Nephron (organoid): ENCODE measurements around the gene ADIPOQ.

Experiments
- H3K27ac Mint-ChIP-seq, 3 experiments: 2 replicates each; pipeline ENCODE4 v1.8.0; 2020; ENCODE audit warnings: mixed read lengths in 3 of 3, mild to moderate bottlenecking in 2 of 3, moderate library complexity in 1 of 3
- H3K27me3 Mint-ChIP-seq: 2 replicates; pipeline ENCODE4 v1.8.0; 2021; ENCODE audit warnings: low read depth, mild to moderate bottlenecking, moderate library complexity, mixed read lengths
- H3K36me3 Mint-ChIP-seq: 2 replicates; pipeline ENCODE4 v1.8.0; 2020; ENCODE audit warnings: low read depth, mixed read lengths
- H3K4me1 Mint-ChIP-seq: 2 replicates; pipeline ENCODE4 v1.8.0; 2020; ENCODE audit warnings: mixed read lengths
- H3K4me3 Mint-ChIP-seq, 3 experiments: 2 replicates each; pipeline ENCODE4 v1.8.0; 2020; ENCODE audit warnings: mild to moderate bottlenecking in 3 of 3, mixed read lengths in 3 of 3, moderate library complexity in 2 of 3
- H3K9me3 Mint-ChIP-seq: 2 replicates; pipeline ENCODE4 v1.8.0; 2020; ENCODE audit warnings: mixed read lengths
- CTCF ChIP-seq, 3 experiments: fragments of 200-600 bp; sonication (generic); IDR thresholded peaks; one replicate each; pipeline ENCODE4 v1.5.0; 2021; ENCODE audit warnings: antibody characterized with exemption in 3 of 3; ENCODE audit not compliant: unreplicated experiment in 3 of 3

ADIPOQ gene

GRCh38 chr3:186825872-186826409 is 16.6 kb upstream of the ADIPOQ start:
- Mint-ChIP-seq H3K27me3 (peaks cover 82% of the 10 kb centered on the region), H3K36me3 (no peaks in the 10 kb centered on the region)

GRCh38 chr3:186826410-186826975 is 16.0 kb upstream of the ADIPOQ start:
- Mint-ChIP-seq H3K4me3 (peak overlapping the region; percentile 57 to 75 (median 70)), H3K4me1 (peaks cover 10% of the 10 kb centered on the region), H3K27ac (no peak overlapping the region), H3K36me3 (no peaks in the 10 kb centered on the region), H3K9me3 (peaks cover 3% of the 10 kb centered on the region), H3K27me3 (peaks cover 86% of the 10 kb centered on the region)
- no peak for TF ChIP-seq CTCF (IDR thresholded peaks at IDR 0.05; ENCODE audit: unreplicated experiment in 3 of 3)

More at GRCh38 chr3:186825872-186826409, 16.6 kb upstream of the ADIPOQ start:
- TF ChIP-seq CTCF (IDR thresholded peaks at IDR 0.05; ENCODE audit: unreplicated experiment in 3 of 3), result no peak
- Mint-ChIP-seq H3K27ac (no peak overlapping the region), H3K4me1 (peaks cover 10% of the 10 kb centered on the region), H3K4me3 (peak overlapping the region; percentile 57 to 75 (median 70)), H3K9me3 (peaks cover 3% of the 10 kb centered on the region)

GRCh38 chr3:186826976-186827857 is 15.3 kb upstream of the ADIPOQ start:
- no peak for TF ChIP-seq CTCF (IDR thresholded peaks at IDR 0.05; ENCODE audit: unreplicated experiment in 3 of 3)
- Mint-ChIP-seq H3K4me1 (peaks cover 10% of the 10 kb centered on the region), H3K36me3 (no peaks in the 10 kb centered on the region), H3K27ac (no peak overlapping the region), H3K9me3 (peaks cover 3% of the 10 kb centered on the region), H3K4me3 (peak overlapping the region; percentile 53 to 75 (median 70)), H3K27me3 (peaks cover 91% of the 10 kb centered on the region)

GRCh38 chr3:186828340-186828739 is 14.2 kb upstream of the ADIPOQ start:
- Mint-ChIP-seq H3K36me3 (no peaks in the 10 kb centered on the region), H3K4me3 (no peak overlapping the region), H3K4me1 (peaks cover 10% of the 10 kb centered on the region), H3K27ac (no peak overlapping the region), H3K27me3 (peaks cover 95% of the 10 kb centered on the region), H3K9me3 (peaks cover 3% of the 10 kb centered on the region)
- no peak for TF ChIP-seq CTCF (IDR thresholded peaks at IDR 0.05; ENCODE audit: unreplicated experiment in 3 of 3)

GRCh38 chr3:186831798-186832197 is 10.7 kb upstream of the ADIPOQ start:
- no peak for TF ChIP-seq CTCF (IDR thresholded peaks at IDR 0.05; ENCODE audit: unreplicated experiment in 3 of 3)
- Mint-ChIP-seq H3K4me1 (no peaks in the 10 kb centered on the region), H3K4me3 (no peak overlapping the region), H3K36me3 (no peaks in the 10 kb centered on the region), H3K9me3 (peaks cover 3% of the 10 kb centered on the region), H3K27me3 (peaks cover 69% of the 10 kb centered on the region), H3K27ac (no peak overlapping the region)
